Central memory CD8-positive, alpha-beta T cell (primary cell): ENCODE results near the gene DNAJC16.

ENCODE experiments used
- ATAC-seq: fragments of 150-1000 bp; cut with Tn5 transposase; replicated peaks from 2 replicates; pipeline ENCODE4 v1.10.0; 2022; ENCODE audit warnings: mild to moderate bottlenecking, moderate FRiP score, moderate number of reproducible peaks; ENCODE audit not compliant: poor library complexity, severe bottlenecking; ENCODE audit errors: extremely low read depth
- DNase-seq, 2 donors: peaks; one replicate each; pipeline ENCODE4 v3.0.0; 2021; ENCODE audit warnings: low spot score in 2 of 2
- H3K27ac Mint-ChIP-seq: one replicate; pipeline ENCODE4 v1.8.0; 2022; ENCODE audit warnings: low read depth, mild to moderate bottlenecking, moderate library complexity, mixed read lengths
- H3K27me3 Mint-ChIP-seq: one replicate; pipeline ENCODE4 v1.8.0; 2022; ENCODE audit warnings: mixed read lengths
- H3K36me3 Mint-ChIP-seq: one replicate; pipeline ENCODE4 v1.8.0; 2022; ENCODE audit warnings: mild to moderate bottlenecking, moderate library complexity, mixed read lengths; ENCODE audit not compliant: insufficient read depth
- H3K4me1 Mint-ChIP-seq: one replicate; pipeline ENCODE4 v1.8.0; 2022; ENCODE audit warnings: mixed read lengths
- H3K4me3 Mint-ChIP-seq: one replicate; pipeline ENCODE4 v1.8.0; 2022; ENCODE audit warnings: mild to moderate bottlenecking, moderate library complexity, mixed read lengths
- H3K9me3 Mint-ChIP-seq: one replicate; pipeline ENCODE4 v1.8.0; 2022; ENCODE audit warnings: mixed read lengths

DNAJC16 gene

GRCh38 chr1:15625056-15625917 lies 98.6 kb downstream of the DNAJC16 start:
- Mint-ChIP-seq H3K4me1 (peaks cover 46% of the 10 kb centered on the region), H3K36me3 (peaks cover 18% of the 10 kb centered on the region), H3K9me3 (no peaks in the 10 kb centered on the region), H3K27ac (no peak overlapping the region), H3K4me3 (no peak overlapping the region), H3K27me3 (no peaks in the 10 kb centered on the region)
- ATAC-seq: no peak
- no peak for DNase-seq
